ENCODE data around the gene FAM184B.

Gene FAM184B

DNA sequence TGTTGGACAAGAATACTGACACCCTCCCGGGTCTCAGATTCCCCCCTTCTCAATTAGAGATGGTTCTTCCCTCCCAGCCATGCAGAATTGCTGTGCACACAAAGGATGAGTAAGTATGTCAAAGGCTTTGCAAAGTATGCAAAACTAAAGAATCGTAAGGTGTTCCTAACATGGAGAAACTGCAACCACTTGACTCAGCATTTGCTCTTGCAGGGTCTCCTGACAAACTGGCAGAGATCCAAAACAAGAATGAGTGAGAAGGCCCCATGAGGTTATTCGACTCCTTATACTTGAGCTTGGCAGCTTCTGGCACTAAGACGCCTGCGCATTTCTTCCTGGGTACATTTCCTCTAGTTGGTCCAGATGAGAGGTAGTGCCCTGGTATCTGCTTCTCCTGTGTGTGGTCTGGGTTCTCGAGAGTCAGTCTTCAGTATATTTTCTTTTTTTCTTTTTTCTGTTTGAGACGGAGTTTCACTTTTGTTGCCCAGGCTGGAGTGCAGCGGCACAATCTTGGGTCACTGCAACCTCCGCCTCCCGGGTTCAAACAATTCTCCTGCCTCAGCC lies 8.2 kb downstream of the FAM184B start:
- TF ChIP-seq, protein P1, sequence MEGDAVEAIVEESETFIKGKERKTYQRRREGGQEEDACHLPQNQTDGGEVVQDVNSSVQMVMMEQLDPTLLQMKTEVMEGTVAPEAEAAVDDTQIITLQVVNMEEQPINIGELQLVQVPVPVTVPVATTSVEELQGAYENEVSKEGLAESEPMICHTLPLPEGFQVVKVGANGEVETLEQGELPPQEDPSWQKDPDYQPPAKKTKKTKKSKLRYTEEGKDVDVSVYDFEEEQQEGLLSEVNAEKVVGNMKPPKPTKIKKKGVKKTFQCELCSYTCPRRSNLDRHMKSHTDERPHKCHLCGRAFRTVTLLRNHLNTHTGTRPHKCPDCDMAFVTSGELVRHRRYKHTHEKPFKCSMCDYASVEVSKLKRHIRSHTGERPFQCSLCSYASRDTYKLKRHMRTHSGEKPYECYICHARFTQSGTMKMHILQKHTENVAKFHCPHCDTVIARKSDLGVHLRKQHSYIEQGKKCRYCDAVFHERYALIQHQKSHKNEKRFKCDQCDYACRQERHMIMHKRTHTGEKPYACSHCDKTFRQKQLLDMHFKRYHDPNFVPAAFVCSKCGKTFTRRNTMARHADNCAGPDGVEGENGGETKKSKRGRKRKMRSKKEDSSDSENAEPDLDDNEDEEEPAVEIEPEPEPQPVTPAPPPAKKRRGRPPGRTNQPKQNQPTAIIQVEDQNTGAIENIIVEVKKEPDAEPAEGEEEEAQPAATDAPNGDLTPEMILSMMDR (IDR thresholded peaks at IDR 0.05): no peak
- H3K36me3 ChIP-seq: no peaks in the 10 kb centered on the region
- H3K9me3 ChIP-seq: no peaks in the 10 kb centered on the region

DNA sequence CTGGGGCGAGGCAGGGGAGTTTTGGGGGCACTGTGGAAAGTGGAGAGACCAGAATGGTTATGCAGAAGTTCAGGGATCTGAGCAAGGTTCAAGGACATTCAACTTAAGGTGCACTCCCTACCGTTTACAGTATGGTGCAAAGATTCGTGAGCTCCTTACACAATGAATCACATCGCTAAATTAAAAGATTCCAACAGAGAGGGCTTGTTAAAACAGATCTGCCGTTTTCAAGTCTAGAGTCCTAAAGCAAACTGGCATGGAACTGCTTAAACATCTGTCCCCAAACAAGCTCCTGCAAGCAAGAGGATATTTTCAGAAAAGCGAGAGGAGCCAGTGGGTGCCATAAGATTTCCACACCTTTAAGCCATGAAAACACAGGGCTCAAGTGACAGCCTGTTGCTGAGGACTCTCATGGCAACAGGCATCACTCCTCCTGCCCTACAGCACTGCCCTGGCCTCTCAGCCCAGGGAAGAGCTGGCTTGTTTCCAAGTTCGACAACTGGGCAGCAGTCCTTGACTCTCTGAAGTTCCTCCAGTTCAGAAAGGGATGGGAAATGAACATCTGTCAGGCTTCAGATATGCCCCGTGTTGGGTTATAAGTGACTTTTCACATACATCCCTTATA lies 10.0 kb downstream of the FAM184B start:
- H3K27ac ChIP-seq: no peak overlapping the region
- H3K27me3 ChIP-seq: no peaks in the 10 kb centered on the region
- no peaks in the 10 kb centered on the region for H3K4me1 ChIP-seq (ENCODE audit: control insufficient read depth in 1 of 2, insufficient read depth in 1 of 2, low read depth in 1 of 2, low read length in 1 of 2)
- H3K36me3 ChIP-seq: no peaks in the 10 kb centered on the region
- no peak overlapping the region for H3K4me3 ChIP-seq (ENCODE audit: low read depth in 1 of 2, low read length in 1 of 2)
- TF ChIP-seq, protein P1 (IDR thresholded peaks at IDR 0.05): no peak
- no peaks in the 10 kb centered on the region for H3K9me3 ChIP-seq

More for the DNA sequence above, 8.2 kb downstream of the FAM184B start:
- no peaks in the 10 kb centered on the region for H3K4me1 ChIP-seq (ENCODE audit: control insufficient read depth in 1 of 2, insufficient read depth in 1 of 2, low read depth in 1 of 2, low read length in 1 of 2)
- no peak overlapping the region for H3K4me3 ChIP-seq (ENCODE audit: low read depth in 1 of 2, low read length in 1 of 2)
- peaks cover under 1% of the 10 kb centered on the region for H3K27me3 ChIP-seq
- no peak overlapping the region for H3K27ac ChIP-seq

DNA sequence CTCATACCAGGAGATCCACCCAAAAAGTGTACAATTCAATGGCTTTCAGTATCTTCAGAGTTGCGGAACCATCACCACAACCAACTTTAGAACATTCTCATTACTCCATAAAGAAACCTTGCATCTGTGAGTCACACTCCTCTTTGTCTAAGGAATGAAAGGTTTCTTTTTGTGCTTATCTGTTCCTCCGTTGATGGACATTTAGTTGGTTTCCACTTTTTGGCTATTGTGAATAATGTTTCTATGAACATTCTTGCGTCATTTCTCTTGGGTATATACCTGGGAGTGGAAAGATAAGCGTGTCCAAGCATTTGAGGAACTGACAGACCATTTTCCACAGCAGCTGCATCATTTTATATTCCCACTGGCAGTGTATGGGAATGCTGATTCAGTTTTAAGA lies 10.6 kb downstream of the FAM184B start:
- Histone ChIP-seq H3K27me3 (no peaks in the 10 kb centered on the region), H3K4me3 (ENCODE audit: low read depth in 1 of 2, low read length in 1 of 2) (no peak overlapping the region), H3K27ac (no peak overlapping the region), H3K9me3 (no peaks in the 10 kb centered on the region), H3K36me3 (no peaks in the 10 kb centered on the region), H3K4me1 (ENCODE audit: control insufficient read depth in 1 of 2, insufficient read depth in 1 of 2, low read depth in 1 of 2, low read length in 1 of 2) (no peaks in the 10 kb centered on the region)
- TF ChIP-seq, protein P1 (IDR thresholded peaks at IDR 0.05): no peak

DNA sequence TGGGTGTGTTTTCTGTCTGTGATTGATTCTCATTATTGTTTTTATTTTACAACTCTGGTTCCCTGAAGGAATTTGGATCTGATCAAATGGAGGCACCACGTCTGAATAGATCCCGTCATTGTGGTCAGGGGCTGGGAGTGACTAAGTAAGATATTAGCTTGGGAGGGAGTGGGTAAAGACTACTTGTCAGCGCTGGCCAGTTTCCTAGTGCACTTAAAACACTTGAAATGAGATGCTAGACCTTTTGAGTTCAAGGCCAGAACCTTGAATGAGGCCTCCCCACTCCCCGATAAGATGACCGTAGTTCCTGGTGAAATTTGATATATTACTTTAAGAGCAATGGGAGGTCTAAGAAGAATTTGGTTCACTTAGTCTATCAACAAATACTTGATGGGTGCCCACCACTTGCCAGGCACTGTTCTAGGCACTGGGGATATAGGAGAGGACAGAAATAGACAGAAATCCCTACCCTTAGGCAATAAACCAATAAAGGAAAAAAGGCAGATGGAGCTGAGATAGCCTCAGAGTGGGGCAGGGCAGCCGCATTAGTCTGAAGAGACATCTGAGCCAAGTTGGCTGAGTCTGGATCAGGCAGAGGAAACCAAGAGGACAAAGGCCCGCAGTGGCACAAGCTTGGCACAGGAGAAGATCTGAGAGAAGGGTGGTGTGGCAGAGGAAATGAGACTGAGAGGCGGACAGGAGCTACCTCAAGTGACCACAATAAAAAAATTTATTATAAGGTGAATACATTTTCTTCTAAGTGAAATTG lies 11.8 kb downstream of the FAM184B start:
- Histone ChIP-seq H3K4me3 (ENCODE audit: low read depth in 1 of 2, low read length in 1 of 2) (no peak overlapping the region), H3K36me3 (no peaks in the 10 kb centered on the region), H3K9me3 (no peaks in the 10 kb centered on the region), H3K27ac (no peak overlapping the region), H3K27me3 (no peaks in the 10 kb centered on the region), H3K4me1 (ENCODE audit: control insufficient read depth in 1 of 2, insufficient read depth in 1 of 2, low read depth in 1 of 2, low read length in 1 of 2) (no peaks in the 10 kb centered on the region)
- TF ChIP-seq, protein P1 (IDR thresholded peaks at IDR 0.05): no peak

DNA sequence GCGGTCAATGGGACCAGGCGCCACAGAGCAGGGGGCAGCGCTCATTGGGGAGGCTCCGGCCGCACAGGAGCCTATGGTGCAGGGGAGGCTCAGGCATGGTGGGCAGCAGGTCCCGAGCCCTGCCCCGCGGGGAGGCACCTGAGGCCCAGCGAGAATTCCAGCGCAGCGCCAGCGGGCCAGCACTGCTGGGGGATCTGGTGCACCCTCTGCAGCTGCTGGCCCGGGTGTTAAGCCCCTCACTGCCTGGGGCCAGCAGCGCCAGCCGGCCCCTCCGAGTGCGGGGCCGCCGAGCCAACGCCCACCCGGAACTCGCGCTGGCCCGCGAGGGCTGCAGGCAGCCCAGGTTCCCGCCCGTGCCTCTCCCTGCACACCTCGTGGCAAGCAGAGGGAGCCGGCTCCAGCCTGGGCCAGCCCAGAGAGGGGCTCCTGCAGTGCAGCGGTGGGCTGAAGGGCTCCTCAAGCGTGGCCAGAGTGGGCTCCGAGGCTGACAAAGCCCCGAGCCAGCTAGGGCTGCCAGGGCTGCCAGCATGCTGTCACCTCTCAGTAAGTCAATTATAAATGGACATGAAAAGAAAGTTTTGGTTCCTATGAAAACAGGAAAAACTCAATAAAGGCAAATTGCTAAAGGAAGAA lies 14.5 kb downstream of the FAM184B start:
- Histone ChIP-seq H3K36me3 (no peaks in the 10 kb centered on the region), H3K9me3 (no peaks in the 10 kb centered on the region), H3K27me3 (no peaks in the 10 kb centered on the region), H3K27ac (no peak overlapping the region), H3K4me1 (ENCODE audit: control insufficient read depth in 1 of 2, insufficient read depth in 1 of 2, low read depth in 1 of 2, low read length in 1 of 2) (no peaks in the 10 kb centered on the region), H3K4me3 (ENCODE audit: low read depth in 1 of 2, low read length in 1 of 2) (no peak overlapping the region)
- TF ChIP-seq, protein P1 (IDR thresholded peaks at IDR 0.05): no peak
